RPMI8226 (cell line): ENCODE data around the gene DPY19L1.
"Not testable (repeated sequence)": the region's sequence is repeated elsewhere in the genome, so short reads cannot be mapped to it uniquely, and the experiment has no call there.

ENCODE experiments used
- DNase-seq: peaks from one replicate; pipeline ENCODE4 v3.0.0-alpha.2; 2015

The DPY19L1 gene

DNA sequence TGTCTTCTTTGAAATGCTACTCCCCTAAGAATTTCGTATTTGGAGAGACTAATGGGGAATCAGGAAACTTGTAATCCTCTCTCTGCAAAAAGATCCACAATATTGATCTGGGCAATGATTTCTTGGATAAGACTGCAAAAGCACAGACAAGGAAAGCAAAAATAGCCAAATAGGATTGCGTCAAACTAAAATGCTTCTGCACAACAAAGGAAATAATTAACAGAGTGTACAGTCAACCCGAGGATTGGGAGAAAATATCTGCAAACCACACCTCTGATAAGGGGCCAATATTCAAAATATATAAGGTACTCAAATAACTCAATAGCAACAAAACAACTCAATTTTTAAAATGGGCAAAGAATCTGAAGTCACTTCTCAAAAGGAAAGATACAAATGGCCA, 52.1 kb downstream of the DPY19L1 start:
- DNase-seq = not testable (repeated sequence)

DNA sequence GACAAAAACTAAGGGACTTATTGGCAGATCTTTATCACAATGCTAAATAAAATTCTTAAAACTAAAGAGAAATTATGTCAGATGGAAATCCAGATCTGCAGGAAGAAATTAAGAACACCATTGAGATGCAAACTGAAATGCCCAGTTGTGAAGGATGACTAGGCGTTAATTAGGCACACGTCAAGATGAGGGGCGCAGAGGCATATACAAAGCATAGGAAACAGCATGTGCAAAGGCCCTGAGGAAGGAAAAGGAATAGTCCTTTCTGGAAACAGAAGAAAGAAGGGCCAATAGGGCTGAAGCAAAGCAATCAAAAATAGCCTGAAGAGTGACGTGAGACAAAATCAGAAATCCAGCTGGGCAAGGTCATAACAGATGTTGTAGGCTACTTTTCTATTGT, 53.1 kb downstream of the DPY19L1 start:
- not testable (repeated sequence) for DNase-seq

DNA sequence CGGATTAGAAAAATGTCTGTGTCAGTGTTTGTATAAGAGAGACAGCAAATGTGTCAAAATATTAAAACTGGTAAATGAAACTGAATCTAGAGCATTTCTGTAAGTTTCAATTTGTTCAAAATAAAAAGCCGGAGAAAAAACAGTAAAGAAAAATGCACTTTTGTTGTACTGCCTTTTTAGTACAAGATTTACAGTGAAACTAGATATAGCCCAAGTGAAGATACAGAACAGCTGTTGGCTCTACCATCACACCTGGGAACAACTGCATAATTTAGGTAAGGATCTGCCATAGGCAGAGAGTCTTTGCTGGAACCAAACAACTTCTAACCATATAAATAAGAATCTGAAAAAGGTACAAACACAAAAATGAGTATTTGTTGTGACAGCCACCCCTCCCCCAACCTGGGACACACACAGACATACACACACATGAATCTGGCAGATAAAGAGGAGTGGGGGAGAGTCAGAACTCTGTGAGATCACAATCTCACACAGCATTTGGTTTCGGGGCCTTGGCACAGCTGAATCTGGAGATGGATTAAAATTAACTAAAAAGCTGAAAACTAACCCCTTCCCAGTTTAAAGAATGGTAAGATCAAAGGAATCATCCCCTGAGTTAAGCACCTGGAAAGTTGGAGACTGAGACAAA, 54.8 kb downstream of the DPY19L1 start:
- DNase-seq = no peak

DNA sequence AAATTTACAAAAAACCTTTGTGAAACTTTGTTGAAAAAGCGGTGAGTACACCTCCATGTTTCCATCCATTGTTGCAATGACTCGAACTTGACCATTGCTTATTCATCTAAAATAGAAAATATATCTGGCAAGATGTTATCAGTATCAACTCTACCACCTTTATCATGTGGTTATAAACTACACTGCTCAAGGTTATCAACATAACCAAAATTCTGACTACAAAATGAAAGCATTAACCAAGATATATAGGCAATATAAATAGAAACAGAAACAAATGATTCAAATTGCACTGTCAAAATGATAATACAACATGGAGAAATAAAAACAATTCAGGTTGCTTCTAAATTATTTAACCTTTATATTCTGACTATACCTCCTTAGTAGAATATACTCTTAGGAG, 58.2 kb downstream of the DPY19L1 start:
- not testable (repeated sequence) for DNase-seq

DNA sequence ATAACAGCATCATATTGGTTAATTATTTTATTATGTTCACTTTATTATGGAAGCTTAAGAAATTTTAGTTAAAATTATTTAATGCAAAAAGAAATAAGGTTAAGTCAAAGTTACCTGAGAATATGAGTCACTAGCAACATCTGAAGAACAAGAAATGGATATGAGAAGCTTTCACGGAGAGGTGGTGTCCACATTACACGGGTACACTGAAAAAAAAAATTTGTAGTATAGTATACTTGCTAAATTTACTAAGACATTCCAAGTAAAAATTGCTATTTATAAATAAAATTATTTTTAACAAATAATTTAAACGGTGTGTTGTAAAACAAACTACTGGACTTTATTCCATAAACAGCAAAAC, 63.9 kb downstream of the DPY19L1 start:
- no peak for DNase-seq

DNA sequence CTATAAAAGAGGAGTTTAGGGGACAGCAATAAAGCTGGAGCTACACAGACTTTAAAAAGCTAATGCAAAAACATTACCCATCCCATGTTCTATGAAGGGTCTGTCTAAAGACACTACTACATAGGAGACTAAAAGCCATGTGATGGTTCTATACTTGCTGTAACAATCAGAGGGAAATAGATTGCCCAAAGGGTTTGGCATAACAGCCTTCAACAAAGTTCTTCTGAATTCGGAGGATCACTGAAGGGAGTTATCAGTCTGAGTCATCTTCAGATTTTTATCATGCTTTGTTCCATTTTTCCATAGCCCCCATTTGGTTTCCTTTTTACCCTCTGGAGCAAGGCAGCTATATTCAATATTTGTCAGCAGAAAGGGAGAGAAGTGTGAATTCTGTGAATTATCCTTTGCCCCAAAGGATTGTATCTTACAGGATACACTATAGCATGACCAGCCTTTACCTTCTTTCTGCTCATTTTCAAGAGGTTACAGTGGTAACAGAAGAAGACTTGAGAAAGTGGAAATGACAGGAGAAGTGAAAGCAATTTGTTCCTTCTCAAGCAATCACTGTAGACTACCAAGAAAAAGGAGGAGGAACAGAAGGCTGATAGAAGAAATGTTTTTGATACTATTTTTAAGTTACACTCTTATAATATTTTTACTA, 64.4 kb downstream of the DPY19L1 start:
- DNase-seq = not testable (repeated sequence)

DNA sequence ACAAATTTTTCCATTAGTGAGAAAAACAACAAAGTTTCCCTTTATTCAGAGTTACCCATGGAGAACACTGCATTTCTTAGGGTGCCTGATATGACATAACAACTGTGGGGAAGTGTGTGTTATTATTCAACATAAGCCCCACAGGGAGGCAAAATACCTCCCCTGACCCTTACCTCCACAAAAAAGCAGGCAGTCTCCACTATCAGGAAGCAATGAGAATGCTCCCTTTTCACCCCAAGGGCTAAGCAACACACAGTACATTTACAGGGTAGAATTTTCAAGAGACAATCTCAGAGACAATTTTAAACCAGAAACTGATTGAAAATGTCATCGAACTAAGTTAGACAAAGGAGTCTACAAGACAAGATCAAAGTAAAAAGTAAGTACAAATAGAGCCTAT, 69.5 kb downstream of the DPY19L1 start:
- DNase-seq = not testable (repeated sequence)

DNA sequence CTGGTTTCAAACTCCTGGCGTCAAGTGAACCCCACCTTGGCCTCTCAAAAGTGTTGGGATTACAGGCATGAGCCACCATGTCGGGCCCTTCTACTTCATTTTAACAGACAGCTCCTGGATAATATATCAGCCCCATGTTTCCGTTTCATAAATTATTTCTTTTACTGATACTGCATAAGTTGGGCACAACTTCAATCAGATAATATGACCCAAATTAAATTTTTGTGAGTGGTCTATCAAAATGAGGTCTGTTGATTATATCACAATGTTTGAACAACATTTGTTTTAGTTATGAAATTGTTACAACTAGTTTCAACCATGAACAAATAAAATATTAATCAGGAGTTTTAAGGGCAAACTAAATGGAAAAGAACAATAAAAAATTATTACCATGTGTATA, 70.8 kb downstream of the DPY19L1 start:
- DNase-seq = not testable (repeated sequence)

DNA sequence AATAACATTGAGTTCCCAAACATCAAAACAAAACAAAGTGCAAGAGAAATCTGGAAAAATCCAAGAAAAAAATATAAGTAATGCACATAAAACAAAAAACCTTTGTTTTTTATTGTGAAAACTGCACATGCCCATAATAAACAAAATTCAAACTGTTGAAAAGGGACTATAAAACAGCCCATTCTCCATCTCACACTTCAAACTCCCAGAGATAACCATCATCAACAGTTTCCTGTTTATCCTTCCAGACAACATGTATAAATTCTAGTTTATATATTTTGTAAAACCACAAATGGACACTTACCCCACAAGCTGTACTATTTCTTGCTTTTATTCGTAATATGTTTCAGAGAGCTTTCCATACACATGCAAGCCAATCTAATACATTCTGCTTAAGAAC, 79.3 kb downstream of the DPY19L1 start:
- no peak for DNase-seq

DNA sequence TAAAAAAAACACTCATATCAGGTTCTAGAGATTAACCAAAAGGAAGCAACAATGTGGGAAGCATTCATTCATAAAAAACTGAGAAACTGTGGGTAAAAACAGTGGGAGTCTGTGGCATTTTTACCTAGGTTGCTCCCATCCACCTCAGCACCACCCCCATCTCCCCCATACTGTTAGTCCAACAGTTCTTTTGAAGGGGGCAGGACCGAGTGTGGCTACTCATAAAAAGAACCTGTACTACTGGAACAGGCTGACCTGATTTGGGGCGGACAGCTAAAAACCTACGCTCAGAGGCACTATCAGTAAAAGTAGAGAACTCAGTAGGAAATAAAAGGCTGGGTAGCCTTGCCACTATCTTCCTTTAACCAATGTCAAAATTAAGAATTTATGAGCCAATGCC, 84.5 kb downstream of the DPY19L1 start:
- no peak for DNase-seq

DNA sequence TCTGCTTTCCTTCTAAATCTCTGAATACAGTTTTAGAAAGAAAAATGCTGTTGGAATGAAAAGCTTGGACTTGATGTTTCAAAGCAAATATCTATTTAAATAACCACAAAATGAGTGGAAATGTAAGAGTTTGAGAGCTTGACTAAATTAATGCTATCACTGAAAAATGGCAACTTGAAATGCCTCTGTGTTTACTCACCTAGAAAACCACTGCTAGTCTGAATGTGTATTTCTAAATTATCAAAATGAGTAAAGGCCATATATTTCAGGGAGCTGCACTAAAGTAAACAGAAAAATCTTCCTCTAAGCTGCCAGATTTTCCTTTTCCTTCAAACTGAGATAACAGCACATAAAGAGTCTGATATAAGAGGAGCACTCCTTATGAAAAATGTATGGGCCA, 87.9 kb downstream of the DPY19L1 start:
- DNase-seq = no peak

DNA sequence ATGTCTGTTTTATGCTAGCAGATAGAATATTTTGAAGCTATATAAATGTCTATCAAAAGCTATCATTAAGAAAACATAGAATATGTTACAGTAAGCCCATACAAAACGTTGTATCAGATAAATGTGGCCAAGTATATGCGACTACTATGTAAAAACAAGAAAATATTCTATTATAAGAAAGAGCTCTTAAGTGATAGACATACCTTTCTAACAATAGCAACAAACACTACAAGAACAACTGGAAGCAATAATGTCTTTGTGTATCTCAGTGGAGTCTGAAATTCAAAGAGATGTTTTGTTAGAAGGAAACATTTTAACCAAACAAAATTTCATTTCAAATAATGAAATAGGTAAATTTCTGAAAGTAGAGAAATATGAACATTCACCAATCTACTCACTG, 89.9 kb downstream of the DPY19L1 start:
- DNase-seq = not testable (repeated sequence)

DNA sequence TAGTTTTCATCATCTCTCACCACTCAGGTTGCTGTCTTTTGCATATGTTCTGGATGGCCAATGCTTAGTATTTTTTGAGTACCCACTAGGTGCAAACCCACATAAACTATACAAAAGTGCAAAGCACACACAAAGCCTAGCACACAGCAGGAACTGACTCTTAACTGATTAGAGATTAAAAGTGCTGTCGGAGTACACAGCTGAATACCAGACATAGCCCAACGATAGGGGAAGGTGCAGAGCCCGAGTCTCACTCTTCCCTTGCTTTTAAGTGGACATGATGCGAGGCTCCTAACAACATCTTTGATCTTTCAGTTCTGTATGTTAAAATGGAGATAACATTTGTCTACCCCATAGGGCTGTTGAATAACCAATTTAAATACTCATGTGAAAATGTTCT, 90.8 kb downstream of the DPY19L1 start:
- no peak for DNase-seq

DNA sequence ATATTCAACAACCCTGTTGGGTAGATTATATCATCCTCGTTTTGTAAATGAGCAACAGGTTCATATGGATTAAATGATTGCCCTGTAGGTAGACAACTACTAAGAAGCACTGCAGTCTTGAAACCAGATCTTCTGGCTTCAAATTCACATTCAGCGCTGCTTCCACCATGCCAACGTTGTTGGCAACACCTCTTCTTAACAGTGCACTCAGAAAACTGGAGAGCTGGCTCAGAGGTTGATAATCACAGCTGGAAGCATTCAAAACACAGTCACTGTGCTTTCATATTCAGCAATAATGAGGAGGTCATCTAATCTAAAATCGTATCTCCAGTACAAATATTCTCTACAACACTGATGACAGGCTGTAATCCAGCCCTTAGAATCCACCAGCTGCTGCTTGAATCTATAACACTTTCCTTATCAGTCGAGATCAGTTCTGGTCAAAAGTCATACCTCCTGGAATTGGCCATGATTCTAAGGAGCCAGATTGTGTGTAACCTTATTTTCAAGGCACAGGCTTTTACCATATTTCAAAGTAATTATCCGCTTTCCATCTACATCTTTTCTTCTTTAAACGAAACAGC, 91.3 kb downstream of the DPY19L1 start:
- DNase-seq = not testable (repeated sequence)

DNA sequence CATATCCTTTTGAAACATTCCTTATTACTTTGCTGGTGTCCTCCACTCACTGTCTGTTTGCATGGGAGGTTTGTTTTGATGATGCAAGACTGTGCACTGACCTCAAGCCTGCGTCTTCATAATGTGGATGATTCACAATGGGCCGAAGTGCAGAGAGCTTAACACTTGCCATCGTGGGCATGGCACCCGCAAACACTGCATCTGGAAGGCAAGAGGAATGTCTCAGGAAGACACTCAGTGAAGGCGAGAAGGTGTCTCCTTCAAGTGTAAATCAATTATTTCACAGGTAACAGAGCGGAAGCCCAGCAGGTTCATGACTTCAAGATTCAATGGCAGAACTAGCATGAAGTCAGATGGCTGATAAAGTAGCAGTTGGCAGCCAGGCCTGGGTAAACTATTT, 98.1 kb downstream of the DPY19L1 start:
- no peak for DNase-seq

DNA sequence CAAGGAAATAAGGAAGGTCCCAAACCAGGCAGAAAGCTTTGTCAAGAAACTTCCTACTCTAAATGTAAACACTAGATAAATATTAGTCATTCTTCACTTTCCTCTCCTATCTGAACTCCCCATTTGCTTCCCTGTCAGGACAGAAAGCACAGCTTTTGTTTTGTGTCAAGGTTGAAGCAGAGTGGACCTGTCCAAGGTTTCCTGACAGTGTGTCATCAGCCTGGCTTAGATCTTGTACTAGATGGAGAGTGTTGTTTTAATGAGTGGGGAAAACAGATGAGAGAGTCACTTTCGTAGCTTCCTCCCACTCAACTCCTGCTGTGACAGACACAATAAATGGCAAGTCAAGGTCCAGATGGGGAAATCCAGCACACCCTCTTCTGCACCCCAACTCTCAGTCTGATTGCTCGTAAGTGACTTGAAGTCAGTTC, 101.5 kb downstream of the DPY19L1 start:
- not testable (repeated sequence) for DNase-seq

DNA sequence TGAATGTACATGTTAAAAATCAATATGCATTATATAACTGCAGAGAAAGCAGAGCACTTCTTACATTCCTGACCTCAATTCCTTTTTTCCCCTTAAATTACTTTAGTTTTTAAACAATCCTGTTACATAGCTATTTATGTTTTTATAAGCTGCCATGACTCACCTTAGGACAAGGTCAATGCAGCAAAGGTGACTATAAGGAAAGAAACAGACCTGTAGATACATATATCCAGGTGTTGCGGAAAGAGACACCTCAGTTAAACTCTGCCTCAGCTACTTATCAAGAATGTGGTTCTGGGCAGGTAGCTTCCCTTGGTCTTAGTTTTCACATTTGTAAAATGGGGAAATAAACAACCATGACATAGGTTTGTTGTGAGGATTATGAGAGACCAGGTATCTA, 105.5 kb downstream of the DPY19L1 start:
- DNase-seq = no peak

DNA sequence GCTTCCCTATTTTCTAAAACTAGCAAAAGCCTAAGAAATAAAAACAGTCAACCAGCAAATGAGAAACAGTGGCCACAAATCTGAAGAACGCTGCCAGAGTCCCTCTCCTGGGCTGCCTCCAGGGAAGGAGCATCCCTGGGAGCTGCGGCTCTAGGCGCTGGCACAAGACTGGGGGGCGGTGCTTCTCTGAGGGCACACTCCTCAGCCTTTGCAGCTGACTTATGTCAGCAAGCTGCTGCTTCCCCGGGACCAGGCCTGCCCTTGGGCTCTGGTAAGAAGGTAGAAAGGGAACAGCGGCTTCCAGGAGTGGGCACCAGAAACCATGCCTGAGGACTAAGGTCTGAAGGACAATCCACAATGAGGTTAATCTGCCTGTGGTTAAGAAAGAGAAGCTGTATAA, 107.5 kb downstream of the DPY19L1 start:
- DNase-seq = not testable (repeated sequence)

DNA sequence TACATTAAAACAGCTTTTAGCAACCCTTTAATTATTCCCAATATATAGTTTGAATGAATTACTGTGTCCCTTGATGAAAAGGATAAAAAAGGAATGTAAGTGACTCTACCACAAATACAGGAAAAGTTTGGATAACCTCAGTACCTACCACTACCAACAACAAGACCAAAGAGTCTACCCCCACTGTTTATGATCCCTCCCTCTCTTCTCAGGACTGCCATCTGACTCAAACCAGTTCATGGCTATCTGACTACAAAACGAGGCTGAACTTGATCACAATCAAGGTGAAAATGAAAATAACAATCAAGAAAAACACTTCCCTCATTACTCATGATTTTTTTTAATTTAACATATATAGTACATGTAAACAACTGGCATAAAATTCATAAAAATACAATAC, 108.7 kb downstream of the DPY19L1 start:
- DNase-seq = no peak

DNA sequence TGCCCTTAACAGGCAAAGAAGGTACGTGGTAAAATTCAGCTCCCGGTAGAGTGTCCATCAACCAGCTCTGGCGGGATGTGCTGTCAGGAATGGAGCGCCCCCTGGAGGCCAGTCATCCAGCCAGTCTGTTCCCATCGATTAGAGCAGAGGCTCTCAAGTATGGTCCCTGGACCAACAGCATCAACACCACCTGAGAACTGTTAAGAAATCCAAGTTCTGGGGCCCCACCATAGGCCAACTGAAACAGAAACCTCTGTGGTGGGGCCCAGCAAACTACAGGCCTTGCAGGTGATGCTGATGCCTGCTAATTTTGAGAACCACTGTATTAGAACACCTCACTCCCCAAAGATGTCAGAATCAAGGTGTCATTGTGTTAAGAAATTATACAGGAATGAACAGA, 109.2 kb downstream of the DPY19L1 start:
- peak; percentile 68 for DNase-seq

DNA sequence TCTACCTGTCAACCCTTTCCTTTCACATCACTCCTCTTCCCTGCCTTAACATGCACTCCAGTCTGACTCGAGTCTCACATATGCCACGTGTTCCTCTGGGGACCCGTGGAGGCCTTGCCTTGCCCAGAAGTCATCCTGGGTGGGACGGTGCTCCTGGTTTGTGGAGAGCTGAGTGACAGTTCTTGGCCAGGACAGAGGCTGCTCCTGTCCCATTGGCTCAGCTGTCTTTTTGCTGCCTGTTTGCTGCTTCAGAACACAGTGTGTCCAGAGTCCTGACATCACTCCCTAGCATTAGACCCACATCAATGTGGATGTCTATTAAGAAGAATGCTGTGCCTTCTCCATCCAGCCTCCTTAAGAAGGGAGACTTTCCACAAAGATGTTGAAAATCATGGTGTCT, 116.8 kb downstream of the DPY19L1 start:
- not testable (repeated sequence) for DNase-seq

DNA sequence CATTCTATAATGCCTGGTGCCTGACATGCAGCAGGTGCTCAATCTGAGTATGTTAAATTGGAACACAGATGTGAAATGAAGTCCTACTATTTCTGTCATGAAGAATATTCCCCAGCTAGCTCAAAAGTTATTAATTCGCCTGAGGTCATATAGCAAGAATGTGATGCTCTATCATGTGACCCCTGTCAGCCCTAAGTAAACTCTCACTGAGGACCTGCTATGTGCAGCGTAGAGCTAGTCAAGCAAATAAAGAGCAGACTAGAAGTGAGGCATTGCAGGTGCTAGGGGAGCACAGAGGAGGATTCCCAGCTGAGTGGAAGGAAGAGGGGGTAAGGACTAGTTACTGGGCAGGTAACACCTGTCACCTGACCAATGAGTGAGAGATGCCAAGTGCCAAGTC, 118.2 kb downstream of the DPY19L1 start:
- not testable (repeated sequence) for DNase-seq

DNA sequence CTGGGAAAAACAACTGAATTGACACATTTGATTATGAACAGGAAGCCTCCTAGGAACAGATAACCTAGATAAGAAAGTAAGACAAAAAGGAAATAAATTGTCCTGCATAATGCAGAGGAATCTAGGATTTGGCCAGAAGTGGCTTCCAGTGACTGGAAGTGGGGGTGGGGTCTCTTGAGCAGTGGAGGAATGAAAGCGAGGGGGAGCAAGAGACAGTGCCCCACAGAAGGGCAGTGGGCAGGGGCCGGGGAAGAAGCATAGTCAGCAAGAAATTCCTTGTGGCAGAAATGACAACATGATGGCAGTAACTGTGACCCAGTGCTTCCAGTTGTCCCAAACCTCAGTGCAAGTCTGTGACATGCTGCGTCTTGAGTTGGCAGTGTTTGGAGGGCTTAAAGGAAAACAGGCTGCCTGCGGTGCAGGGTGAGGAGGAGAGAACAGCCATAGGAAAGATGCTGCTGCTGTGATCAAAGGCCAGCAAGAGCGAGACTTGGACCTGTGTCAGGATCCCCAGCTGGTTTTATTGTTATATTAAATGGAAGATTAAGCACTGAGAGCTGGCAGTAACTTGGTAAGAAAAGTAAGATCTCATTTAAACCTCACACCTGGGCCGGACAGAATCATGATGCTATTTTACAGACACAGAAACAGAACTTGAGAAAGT, 119.0 kb downstream of the DPY19L1 start:
- not testable (repeated sequence) for DNase-seq

DNA sequence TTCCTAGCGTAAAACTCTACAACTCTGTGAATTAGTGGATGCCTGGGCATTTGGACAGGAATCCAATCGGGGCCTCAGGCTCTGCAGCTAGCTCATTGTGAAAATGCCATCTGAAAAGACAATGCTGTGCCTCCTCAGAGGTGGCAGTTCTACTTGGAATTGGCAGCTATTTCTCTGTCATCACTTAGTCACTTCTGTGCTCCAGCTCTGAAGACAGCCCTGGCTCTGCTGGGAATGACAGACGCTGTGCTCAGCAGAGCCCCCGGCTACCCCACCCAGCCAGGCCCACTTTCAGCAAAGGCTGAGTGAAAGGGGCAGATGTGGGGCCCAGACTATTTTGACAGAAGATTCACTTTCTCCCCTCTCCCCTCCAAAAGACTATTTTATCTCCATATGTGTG, 119.8 kb downstream of the DPY19L1 start:
- not testable (repeated sequence) for DNase-seq
